HG03354 (cell line): Measurements from ENCODE around the gene CPT1A.

Experiments used
- ATAC-seq: cut with Tn5 transposase; IDR thresholded peaks from one replicate; pipeline ENCODE4 v1.9.1; 2021; ENCODE audit warnings: mild to moderate bottlenecking; ENCODE audit not compliant: unreplicated experiment, poor library complexity, severe bottlenecking

Gene CPT1A

DNA sequence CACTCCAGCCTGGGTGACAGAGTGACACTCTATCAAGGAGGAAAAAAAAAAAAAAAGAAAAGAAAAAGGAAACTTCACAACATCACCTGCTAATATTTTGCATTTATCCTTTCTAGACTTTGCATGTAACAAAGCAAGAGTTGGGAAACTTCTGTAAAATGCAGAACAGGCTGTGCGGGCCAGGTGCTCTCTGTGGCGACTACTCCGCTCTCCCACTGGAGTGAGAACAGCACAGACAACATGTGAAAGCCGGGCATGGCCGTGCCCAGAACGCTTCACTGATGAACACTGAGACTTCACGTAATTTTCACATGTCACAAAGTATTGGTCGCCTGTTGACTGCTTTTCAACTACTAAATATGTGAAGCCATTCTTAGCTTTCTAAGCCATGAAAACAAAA lies 74.9 kb downstream of the CPT1A start:
- ATAC-seq: no peak

DNA sequence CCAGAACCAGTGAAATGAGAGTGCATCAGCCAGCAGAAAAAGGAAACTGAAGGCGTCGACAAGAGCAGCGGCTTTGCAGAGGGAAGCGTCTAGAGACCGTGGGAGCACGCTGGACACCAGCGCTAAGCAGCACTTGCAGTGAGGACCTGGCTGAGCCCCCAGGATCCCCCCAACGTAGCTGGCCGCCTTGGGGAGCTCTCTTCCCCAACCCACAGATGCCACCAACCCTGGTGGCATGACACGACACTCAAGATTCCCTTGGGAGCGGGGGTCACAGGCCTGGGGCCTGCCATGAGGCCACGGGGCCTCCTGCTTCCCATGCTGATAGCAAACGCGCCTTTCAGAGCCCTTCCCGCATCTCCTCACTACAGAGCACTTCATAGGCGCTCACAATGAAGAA lies 77.0 kb downstream of the CPT1A start:
- ATAC-seq: no peak

DNA sequence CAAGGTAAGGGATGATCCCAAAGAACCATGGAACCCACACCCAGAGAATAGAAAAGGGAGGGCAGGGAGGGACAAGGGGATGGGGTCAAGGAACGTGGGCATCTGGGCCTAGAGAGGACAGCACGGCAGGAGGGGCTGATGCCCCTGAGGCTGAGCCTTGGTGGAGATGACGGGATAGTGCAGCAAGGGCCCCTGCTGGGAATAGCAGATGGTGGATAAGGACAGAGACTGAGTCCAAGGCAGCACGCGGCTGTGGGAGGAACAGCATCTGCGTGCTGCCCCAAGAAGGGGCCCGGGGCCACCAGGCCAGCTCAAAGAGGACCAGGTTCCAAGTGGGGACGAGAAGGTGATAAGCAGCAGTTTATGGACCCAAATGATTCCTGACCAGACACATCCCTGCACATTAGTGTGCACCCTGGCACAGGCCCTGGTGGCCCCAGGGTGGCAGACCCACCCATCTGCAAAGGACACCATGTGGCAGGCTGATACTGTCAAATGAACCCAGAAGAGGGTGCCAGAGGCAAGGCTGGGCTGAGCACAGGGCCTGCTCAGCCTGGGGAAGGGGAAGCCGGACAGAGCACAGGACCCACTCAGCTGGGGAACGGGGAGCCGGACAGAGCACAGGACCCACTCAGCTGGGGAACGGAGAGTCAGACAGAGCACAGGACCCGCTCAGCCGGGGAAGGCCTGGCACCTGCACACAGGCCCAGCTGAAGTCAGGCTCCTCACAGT lies 77.6 kb downstream of the CPT1A start:
- ATAC-seq: no peak

DNA sequence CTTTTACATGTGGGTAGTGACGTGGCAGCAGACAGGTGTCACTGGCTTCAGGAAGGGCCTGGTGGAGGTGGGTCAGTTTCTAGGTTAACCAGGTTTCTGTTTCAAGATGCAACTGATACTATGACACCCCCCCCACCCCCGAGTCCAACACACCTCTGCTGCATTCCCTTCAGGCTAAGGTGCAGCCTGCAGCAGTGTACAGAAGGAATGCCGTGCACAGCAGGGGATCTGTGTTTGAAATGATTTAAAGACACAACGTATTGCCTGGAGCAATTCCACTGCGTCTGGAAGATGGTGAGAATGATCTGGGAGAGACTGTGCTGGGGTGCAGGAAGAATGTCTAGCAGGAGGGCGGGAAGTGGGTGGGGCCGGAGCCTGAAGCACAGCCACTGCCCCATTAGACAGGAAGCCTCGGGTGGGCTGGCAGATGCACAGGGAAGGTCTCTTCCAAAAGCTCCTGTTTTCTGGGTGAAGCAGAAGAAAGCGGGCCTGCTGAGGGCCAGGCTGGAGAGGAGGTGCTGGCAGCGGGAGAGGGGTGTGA lies 78.5 kb downstream of the CPT1A start:
- no peak for ATAC-seq

DNA sequence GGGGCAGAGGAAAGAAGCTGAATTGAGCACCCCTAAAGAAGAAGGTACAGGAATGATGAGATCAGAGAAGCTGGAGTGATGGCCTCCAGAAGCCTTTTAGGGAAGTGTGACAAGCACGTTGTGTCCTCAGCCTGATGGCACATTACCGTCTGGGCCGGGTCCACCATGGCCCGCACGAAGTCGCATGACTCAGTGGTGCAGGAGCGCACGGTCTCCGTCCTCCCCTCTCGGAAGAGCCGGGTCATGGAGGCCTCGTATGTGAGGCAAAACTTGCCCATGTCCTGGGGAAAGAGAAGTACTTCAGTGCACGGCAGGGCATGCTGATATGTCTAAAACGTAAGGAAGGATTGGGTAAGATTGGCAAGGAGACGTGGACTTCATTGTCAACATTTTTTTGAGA lies 79.2 kb downstream of the CPT1A start:
- no peak for ATAC-seq

DNA sequence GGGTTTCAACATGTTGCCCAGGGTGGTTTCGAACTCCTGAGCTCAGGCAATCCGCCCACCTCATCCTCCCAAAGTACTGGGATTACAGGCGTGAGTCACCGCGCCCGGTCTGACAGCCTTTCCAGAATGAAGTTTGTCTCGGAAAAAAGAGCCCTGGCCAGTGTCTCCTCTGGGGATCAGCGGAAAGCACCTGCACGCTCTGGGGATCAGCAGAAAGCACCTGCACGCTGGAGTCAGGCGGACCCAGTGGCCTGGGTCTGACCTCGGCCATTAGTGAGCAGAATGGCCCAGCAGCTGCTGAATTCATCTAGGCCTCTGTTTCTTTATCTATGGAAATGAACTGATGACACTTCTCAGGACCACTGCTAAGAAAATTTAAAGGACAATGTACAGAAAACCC lies 79.9 kb downstream of the CPT1A start:
- ATAC-seq: no peak

DNA sequence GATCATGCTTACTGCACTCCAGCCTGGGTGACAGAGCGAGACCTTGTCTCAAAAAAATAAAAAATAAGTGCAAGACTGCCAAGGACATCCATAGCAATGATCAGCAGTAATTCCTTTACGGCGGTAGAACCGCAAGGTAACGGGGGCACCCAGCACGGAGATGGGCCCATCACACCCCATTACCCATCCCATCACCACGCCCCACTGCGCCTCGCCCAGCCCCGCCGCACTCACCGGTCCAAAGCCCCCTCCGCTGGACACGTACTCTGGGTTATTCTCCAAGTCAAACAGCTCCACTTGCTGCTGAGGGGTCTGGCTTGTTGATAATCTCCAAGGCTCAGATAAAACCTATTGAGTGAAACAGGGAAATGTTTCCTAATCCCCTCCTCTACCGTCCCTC lies 81.7 kb downstream of the CPT1A start:
- no peak for ATAC-seq

DNA sequence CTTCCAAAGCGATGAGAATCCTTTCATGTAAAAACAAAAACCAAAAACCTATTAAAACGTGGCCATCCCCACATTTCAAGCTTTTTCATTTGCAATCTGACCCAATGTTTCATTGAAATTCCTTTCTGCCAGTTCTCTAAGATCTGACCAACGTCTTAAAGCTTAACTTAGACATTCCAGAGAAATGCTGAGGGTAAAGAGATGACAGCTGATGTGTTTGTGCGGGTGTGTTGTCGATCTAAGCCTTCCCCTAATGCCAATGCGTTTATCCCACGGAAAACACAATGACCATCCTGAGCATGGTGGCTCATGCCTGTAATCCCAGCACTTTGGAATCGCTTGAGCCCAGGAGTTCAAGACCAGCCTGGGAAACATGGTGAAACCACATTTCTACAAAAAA lies 84.0 kb downstream of the CPT1A start:
- no peak for ATAC-seq

DNA sequence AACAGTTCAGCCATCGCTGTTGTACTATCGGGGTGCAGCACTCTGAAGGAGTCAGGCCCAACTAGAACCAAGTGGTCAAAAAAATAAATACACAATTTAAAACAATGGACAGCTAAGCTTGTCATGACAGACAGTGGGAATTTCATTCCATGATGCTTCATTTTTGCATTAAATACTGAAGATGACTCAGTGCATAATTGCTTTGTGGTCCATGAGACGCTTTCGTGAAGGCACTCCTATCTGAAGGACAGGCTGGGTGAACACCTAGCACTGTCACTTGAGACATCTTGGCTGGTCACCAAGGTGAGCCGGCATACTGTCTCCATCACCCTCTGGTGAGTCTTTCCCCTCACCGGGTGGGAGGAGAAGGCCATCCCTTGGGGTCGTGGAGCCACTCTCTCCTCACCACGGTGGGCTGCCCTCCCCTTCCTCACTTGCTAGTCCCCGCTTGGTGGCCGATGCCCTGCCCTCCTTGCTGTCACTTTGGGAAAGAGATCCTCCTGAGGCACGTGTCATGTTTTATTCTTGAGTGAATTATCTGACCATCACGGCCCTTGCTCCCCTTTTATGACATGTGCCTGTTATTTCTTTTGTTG lies 85.4 kb downstream of the CPT1A start:
- no peak for ATAC-seq

DNA sequence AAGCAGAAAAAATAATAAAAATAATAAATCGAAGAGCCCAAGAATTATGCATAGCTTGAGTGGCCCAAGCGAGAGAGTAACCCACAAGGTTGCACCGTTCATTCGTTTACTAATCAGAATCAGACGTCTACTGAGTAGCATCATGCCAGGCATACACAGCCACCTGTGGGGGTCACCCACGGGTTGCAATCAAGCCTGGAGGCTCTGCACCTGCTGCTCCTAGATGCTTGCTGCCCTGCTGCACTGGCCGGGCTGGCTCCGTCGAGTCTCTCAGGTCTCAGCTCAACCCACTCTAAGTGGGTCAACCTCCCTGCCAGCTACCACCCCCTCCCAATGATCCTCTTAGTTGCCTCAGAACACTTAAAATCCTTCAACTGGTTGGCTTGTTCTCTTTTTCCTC lies 88.4 kb downstream of the CPT1A start:
- no peak for ATAC-seq

DNA sequence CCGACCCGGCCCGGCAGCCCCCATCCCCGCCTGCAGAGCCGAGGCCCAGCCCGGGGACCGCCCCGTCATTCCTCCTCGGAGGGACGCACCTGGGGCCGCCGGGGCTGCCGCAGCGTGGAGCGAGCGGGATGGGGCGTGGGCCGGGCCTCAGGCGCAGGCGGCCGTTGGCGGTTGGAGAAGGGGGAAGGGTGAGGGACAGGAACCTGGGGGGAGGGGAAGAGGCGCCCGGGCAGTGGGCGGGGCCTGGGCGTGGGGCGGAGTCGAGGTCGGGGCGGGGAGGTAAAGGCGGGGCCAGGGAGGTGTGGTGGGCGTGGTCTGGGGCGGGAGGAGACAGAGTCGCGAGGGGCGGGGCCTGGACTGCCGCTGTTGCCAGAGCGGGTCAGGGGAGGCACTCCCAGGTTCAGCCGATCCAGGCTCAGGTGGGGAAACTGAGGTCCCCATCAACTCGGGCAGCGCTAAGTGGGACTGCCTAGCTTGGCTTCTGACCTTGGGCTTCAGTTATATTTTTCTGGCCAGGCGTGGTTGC lies 90.3 kb downstream of the CPT1A start, which contains the start of gene TESMIN:
TESMIN (minus strand) TSS at position 190 of the 526 bp plus-strand sequence. CDS start 860 bp downstream, outside the sequence.
- ATAC-seq: no peak

DNA sequence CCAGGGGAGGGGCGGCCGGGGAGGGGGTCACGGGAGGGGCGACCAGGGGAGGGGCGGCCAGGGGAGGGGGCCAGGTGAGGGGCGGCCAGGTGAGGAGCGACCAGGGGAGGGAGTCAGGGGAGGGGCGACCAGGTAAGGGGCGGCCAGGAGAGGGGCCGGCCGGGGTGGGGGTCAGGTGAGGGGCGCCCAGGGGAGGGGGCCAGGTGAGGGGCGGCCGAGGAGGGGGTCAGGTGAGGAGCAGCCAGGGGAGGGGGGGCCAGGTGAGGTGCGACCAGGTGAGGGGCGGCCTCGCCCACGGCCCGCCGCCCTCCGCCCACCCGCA lies 90.8 kb downstream of the CPT1A start:
- no peak for ATAC-seq

DNA sequence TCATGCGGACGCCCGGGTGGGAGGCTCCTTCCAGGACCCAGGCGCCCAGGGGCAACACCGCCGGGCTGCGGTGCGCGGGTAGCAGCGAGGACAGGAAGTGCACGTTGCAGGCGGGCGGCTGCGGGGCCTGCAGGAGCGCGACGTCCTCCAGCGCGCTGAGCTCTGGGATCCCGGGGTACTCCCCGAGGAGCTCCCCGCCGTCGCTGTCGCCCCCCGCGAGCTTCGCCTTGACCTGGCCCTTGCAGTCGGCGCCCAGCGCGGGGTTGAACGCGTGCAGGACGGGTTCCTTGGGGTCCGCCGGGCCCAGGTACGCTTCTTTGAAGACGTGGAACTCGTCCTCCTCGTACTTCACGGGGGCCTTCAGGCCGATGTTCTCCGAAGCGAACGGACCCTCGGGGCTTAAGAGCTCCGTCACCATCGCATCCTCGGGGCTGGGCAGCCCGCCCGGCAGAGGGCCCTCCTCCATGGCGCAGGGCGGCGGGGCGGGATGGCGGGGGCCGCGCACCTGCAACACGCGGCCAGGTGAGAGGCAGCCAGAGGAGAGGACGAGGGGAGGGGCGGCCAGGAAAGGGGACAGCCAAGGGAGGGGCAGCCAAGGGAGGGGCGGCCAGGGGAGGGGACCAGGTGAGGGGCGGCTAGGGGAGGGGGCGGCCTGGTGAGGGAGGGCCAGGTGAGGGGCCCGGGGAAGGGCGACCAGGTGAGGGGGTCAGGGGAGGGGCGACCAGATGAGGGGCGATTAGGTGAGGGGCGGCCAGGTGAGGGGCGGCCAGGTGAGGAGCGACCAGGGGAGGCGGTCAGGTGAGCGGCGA lies 91.3 kb downstream of the CPT1A start:
- ATAC-seq: no peak

DNA sequence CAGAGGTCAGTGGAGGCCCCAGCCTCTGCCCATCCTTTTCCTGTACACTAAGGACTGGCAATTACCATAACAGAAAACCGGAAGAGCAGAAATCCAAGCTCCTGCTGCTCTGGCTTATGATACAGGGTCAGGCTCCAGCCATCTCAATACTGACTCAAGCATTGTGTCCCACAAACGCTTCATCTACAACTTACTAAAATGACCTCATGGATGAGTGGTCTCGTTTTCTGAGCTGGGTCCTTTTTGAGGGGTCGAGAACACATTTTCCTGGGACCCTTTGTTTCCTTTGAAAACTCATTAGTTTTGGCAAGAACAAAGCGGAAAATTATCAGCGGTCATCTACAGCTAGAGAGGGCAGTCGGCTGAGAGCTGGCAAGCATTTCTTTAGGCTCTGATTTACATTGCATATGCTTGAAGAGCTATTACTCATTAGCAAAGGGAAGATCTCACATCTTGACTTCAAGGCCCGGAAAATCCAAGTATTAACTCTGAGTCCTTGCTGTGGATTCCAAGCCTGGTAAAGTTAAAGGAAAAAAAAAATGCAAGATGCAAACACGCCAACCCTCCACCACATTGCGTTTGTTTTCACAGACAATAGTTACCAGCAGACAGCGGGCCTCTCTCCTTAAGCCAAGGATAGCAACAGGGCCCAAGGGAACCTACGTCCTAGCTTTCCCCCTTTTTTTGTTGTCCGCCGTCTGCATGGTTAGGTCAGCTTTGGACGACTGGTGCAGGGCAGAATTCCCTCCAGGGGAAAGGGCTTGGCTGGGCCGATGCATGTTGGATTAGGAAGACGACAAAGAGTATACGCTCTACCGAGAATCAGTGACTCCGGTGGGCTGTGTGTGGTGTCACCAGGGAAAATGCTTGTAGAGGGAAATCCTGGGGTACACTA lies 92.2 kb downstream of the CPT1A start:
- ATAC-seq: no peak

DNA sequence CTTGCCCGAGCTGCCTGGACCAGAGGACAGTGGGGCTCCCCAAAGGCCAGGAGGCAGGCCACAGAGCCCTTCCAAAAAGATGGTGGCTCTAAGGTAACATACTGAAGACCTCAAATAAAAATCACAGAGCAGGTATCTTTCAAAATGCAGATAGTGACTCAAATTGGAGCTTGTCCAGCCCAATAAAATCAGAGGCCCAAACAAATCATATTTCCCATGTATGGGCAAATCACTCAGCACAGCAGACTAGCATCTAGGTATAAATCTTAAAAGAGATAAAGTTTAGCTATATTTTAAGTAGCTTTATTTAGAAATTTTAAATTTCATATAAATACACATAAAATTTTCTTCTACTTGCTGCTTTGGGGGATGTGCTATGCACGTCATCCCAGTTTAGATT lies 93.7 kb downstream of the CPT1A start:
- no peak for ATAC-seq

DNA sequence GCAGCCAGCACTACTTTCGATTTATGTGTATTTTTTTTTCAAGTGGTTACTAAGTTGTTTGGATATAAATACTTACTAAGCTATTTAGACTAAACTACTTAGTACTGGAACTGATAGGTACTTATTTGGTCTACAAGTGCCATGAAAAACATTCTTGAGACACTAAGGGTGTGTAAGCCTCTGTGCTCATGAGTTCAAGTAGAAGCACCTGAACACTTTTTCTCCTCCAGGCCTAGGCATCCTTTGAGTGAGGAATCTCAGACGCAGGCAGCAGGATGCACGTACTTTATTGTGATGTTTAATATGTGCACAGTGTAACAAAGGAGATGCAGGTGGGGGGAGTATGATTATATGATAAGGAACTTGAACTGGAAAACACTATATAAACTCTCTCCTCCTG lies 98.2 kb downstream of the CPT1A start:
- no peak for ATAC-seq

DNA sequence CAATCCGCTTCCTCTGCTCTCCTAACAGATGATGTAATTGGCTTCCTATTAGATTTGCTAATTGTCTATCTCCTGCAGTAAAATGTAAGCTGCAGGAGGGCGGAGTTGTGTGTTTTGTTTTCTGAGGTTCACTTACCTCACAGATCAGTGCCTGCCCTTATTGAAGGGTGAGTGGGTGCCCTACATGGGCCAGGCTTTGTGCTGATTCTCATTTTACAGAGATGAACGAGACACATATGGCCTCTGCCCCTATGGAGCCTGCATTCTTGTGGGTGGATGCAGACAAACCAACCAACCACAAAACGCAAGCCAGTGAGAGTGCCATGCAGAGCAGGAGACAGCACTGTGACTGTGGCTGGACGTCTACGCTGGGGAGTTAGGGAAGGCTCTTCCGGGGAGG lies 100.3 kb downstream of the CPT1A start:
- no peak for ATAC-seq

DNA sequence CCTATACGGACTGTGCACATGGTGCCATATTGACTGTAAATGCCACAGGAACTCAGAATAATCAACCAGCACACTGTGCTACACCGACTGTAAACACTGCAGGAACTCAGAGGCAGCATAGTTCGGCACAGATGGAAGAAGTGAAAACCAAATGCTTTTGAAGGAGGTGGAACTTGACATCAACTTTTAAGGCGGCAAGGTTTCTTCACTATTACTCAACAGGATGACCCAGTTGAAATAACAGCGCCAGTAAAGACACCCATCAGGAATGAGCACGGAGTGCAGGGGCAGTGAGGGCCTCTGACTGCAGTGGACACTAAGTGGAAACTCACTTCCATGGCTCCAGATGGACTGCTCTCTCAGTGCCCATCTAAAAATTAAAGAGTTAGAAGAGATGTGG lies 106.1 kb downstream of the CPT1A start:
- no peak for ATAC-seq

DNA sequence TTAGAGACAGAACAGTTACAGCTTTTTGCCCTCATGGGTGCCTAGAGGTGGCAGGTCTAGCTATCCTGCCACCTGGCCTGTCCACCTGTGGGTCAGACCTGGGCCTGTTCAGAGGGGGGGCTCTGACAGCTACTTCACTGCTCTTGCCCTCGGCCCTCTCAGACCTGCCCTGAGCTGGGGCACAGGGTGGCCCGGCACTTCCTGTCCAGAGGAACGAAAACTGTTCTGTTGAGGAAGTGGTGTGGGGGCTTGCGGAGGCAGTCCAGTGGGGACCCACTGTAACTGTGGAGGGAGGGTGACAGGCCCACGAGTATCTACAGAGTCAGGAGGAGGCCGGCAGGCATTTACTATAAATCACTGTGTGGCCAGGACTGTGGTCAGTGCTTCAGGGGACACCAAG lies 106.6 kb downstream of the CPT1A start:
- no peak for ATAC-seq

DNA sequence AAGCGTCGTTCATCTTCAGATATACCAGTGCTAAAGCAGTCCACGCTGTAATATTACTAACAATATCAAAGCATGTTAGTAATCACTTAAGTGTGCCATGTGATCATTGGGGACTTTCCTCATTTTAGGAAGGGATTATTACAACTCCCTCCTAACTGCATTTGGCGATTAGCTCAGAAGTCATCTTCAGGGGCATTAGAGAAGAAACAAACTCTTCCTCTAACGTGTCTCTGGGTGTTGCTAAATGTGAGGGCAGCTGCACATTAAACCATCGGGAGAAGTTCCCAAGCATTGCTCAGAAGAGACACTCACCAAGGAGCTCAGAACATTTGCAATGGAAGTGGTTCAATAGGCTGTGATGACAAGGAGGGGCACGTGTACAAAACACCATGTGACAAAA lies 107.6 kb downstream of the CPT1A start:
- no peak for ATAC-seq
